Activated CD8-positive, alpha-beta memory T cell treated with anti-CD3 and anti-CD28 coated beads for 4 hours (primary cell): Measurements from ENCODE around the gene RPL36AL.
"Not testable (repeated sequence)": the region's sequence is repeated elsewhere in the genome, so short reads cannot be mapped to it uniquely, and the experiment has no call there.

Source experiments
- DNase-seq, 2 donors: peaks; one replicate each; pipeline ENCODE4 v3.0.0-alpha.2; 2020; ENCODE audit warnings: low read depth in 2 of 2

RPL36AL gene

GRCh38 chr14:49620182-49621113, at the start of gene RPL36AL, which contains the start of gene MGAT2:
Gene RPL36AL (minus strand): TSS chr14:49620626. CDS start chr14:49619104, 1,522 bp downstream.
Gene MGAT2 (plus strand): TSS chr14:49620799. CDS start chr14:49621269, 470 bp downstream.
- DNase-seq, result peak; percentile 89 to 91

- no peak for DNase-seq
Observed at GRCh38 chr14:49659526-49660455, 39.4 kb upstream of the RPL36AL start.

- DNase-seq, result not testable (repeated sequence)
Observed at GRCh38 chr14:49657500-49657899, 37.1 kb upstream of the RPL36AL start.

GRCh38 chr14:49654511-49654910, 34.1 kb upstream of the RPL36AL start:
- no peak for DNase-seq

DNA sequence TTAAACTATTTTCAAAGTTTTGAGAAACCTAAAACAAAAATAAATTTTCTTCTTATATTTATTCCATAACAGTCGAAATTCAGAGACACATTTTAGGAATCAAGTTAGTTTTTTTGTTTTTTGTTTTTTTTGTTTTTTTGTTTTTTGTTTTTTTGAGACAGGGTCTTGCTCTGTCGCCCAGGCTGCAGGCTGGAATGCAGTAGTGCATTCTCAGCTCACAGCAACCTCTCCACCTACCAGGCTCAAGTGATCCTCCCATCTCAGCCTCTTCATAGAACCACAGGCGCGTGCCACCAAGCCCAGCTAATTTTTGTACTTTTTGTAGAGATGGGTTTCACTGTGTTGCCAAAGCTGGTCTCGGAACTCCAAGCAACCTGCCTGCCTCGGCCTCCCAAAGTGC, 33.1 kb upstream of the RPL36AL start:
- no peak for DNase-seq

DNA sequence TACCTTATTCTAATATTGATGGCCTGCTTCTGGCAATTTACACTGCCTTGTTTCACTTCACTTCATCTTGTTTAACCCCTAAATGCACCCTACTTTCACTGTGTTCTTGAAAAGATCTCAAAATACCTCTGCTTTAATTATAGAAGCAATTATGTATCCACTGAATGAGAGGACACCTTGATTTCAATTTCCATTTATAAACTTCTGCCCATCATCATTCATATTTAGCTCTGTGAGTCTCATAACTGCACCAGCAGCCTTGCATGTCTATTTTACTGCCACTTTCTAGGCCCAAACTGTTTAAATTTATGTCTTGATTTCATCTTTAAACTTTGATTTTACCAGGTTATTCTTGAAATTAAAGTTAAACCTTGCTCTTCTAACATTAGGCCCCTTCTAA, 21.7 kb upstream of the RPL36AL start:
- no peak for DNase-seq

GRCh38 chr14:49641697-49642129, 21.3 kb upstream of the RPL36AL start:
- DNase-seq, result no peak

DNA sequence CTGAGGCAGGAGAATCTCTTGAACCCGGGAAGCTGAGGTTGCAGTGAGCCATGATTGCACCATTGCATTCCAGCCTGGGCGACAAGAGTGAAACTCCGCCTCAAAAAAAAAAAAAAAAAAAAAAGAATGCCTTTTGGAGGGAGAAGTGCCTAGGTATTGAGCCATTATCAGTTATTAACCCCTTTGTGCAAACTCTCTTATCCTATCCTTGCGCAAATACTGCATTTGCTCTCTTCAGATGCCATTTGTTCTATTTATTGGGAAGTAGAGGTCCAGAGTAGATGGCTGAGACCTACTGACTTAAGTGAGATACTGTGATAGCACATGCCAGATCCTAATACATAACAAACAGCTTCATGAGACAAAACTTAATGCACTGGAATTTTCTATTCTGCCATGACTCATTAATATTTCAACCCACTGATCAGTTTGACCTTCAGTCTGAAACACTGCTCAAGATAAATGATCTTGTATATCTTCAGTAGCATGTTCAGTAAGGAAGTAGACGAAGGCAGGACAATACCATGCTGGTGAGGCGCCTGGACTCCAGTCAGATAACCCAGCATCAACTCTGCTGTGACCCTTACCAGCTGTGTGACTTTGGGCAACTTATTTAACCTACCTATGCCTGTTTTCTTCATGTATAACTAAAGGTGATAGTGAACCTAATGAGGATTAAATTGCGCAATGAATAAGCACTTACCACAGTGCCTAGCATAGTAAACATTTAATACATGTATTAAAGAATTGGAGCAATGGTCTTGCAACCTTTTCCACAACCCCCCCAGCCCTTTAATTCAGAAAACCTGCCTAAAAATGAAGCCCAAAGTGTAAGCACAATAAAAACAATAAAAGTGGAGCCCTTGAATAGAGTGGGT, 20.4 kb upstream of the RPL36AL start:
- no peak for DNase-seq

DNA sequence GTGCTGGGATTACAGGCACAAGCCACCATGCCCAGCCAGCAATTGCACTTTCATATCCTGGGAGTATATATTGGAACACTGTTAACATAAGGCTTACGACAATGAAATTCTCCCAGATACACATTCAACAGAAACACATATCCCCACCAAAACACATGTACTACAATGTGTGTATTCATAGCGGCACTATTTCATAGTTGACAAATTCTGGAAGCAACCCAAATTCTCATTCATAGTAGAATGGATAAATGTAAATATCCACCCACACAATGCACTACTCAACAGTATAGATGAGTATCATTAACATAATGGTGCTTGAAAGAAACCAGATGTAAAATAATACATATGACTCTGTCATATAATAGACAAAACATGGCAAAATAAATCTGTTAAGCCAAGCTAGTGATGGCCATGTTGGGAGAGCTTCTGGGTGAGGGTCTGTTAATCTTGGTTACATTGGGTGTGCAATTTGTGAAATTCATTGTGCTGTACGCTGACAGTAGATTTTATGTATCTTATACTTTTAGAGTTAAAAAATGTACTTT, 17.2 kb upstream of the RPL36AL start:
- DNase-seq, result no peak

GRCh38 chr14:49636866-49637265, 16.4 kb upstream of the RPL36AL start:
- no peak for DNase-seq

DNA sequence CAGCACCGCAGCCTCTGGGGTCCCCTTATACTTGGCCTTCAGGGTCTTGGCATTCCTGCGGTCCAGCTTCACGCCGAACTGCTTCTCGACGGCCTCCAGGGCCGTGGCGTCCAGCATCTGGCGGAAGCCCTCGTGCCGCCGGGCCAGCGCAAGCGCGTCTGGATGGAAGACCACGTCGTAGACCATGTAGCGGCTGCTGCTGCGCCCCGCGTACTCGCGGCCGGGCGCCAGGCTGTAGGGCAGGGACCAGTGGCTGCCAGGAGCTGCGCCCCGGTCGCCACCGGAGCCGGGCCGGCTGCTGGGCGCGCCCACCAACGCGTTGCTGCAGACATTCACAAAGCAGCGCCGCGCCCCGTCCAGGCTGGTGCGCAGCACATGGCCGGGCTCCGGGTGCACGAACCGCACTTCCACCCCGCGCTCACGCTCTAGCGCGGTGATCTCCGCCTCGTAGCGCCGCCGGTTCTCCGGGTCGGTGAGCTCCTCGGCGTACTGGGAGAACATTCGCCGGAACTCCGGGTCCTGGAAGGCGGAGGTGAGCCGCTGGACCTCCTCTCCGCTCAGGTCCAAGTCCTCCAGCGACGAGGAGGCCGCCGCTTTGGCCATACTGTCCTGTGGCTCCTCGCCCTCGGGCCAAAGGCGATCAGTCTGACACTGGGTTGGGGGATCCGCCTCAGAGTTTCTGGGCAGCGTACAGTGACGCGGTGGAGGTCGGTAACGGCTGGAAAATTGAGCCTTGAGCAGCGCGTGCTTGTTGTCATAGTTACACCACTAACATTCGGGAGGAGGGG, 14.3 kb upstream of the RPL36AL start, which contains the start of gene DNAAF2:
TSS of gene DNAAF2 (minus strand) at position 698 of the 788 bp plus-strand sequence. CDS start at position 603, 95 bp downstream.
- peak in 1 of 2 donors; percentile 39 for DNase-seq

DNA sequence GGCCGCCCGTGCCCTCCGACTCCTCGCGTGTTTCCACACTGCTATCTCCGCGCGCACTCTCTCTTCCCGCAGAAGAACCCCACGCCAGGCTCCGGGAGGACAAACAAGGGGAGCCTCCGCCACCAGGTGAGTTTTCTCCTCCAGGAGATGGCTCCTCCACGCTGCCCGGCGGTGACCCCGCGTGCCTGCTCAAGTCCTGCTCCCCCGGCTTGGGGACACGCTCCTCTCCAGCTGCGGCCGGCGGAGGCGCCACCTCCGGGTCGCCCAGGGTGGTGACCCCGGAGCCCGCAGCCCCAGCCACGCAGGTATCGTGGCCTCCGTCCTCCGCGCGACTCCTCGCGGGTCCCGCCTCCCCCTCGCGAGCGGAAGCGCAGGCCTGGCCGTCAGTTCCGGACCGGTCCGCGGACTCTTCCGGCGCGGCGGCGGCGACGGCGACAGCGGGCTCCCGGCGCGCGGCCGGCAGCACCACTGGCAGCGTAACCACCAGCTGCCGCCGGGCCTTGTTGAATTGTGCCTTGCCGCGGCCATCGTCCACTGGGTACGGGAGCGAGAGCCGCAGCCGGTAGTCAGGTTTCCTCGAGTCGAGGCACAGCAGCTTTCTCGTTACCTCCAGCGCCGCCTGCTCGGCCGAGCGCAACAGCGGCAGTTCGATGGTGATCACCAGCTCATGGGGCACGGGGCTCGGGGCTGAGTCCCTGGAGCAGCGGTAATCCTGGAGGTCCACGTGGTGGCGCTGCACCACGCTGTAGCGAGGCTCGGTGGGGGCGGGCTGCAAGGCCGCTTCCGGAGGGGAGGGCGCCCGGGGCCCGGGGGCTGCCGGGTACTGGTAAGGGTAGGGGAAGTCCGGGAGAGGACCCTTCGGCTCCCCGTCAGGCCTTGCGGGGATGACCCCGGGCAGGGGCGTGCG, 13.5 kb upstream of the RPL36AL start:
- DNase-seq, result peak; percentile 89 to 93

GRCh38 chr14:49623941-49624839, 3.8 kb upstream of the RPL36AL start:
- DNase-seq, result no peak

- DNase-seq, result no peak
Observed at GRCh38 chr14:49623387-49623786, 3.0 kb upstream of the RPL36AL start.

GRCh38 chr14:49622022-49622607, 1.7 kb upstream of the RPL36AL start:
- DNase-seq, result no peak

- DNase-seq, result no peak
Observed at GRCh38 chr14:49621114-49621881, 872 bp upstream of the RPL36AL start.

GRCh38 chr14:49619730-49620129, 696 bp downstream of the RPL36AL start:
- DNase-seq, result no peak
